Measurements from ENCODE around the gene OPRL1.

Gene OPRL1

GRCh38 chr20:64042054-64042781 is 37.7 kb upstream of the OPRL1 start:
- DNase-seq, result no peak

GRCh38 chr20:64043768-64044167 is 36.1 kb upstream of the OPRL1 start:
- DNase-seq, result no peak

- DNase-seq, result peak; percentile 24
These were observed 35.2 kb upstream of the OPRL1 start for GRCh38 chr20:64044484-64045247.

- DNase-seq, result no peak
These were observed 34.4 kb upstream of the OPRL1 start for GRCh38 chr20:64045346-64046011.

- DNase-seq, result no peak
These were observed 32.9 kb upstream of the OPRL1 start for GRCh38 chr20:64047046-64047389.

GRCh38 chr20:64047968-64048401 is 31.9 kb upstream of the OPRL1 start:
- DNase-seq, result no peak

GRCh38 chr20:64048402-64049044 is 31.4 kb upstream of the OPRL1 start:
- no peak for DNase-seq

GRCh38 chr20:64049060-64049877 is 30.6 kb upstream of the OPRL1 start, which contains the start of gene SOX18:
TSS of gene SOX18 (minus strand) at chr20:64049639. CDS start at chr20:64049516, 123 bp downstream.
- DNase-seq, result no peak

GRCh38 chr20:64049878-64050260 is 30.0 kb upstream of the OPRL1 start:
- DNase-seq, result no peak

- DNase-seq, result no peak
These were observed 29.4 kb upstream of the OPRL1 start for GRCh38 chr20:64050261-64051032.

- no peak for DNase-seq
These were observed 28.8 kb upstream of the OPRL1 start for GRCh38 chr20:64051033-64051452.

GRCh38 chr20:64051561-64052325 is 28.1 kb upstream of the OPRL1 start:
- no peak for DNase-seq

GRCh38 chr20:64052326-64052722 is 27.6 kb upstream of the OPRL1 start:
- no peak for DNase-seq

GRCh38 chr20:64052987-64053840 is 26.7 kb upstream of the OPRL1 start:
- no peak for DNase-seq

- no peak for DNase-seq
These were observed 25.8 kb upstream of the OPRL1 start for GRCh38 chr20:64053841-64054661.

GRCh38 chr20:64055396-64055892 is 24.4 kb upstream of the OPRL1 start:
- no peak for DNase-seq

- peak; percentile 43 for DNase-seq
These were observed 23.8 kb upstream of the OPRL1 start for GRCh38 chr20:64055893-64056638.

- no peak for DNase-seq
These were observed 23.3 kb upstream of the OPRL1 start for GRCh38 chr20:64056639-64056888.
